HG03095 (cell line): ENCODE results near the gene LHX1.

ENCODE experiments used
- ATAC-seq: cut with Tn5 transposase; IDR thresholded peaks from one replicate; pipeline ENCODE4 v1.9.1; 2021; ENCODE audit warnings: moderate library complexity; ENCODE audit not compliant: unreplicated experiment

Gene LHX1

GRCh38 chr17:36921095-36921851 lies 16.0 kb upstream of the LHX1 start:
- ATAC-seq, result no peak

GRCh38 chr17:36922175-36922574 lies 15.1 kb upstream of the LHX1 start:
- ATAC-seq, result no peak

GRCh38 chr17:36923814-36924221 lies 13.5 kb upstream of the LHX1 start:
- ATAC-seq, result no peak

- ATAC-seq, result no peak
Measured at GRCh38 chr17:36926226-36926625, 11.0 kb upstream of the LHX1 start.

- ATAC-seq, result no peak
Measured at GRCh38 chr17:36926701-36927100, 10.6 kb upstream of the LHX1 start.

- no peak for ATAC-seq
Measured at GRCh38 chr17:36928471-36929345, 8.6 kb upstream of the LHX1 start.

- no peak for ATAC-seq
Measured at GRCh38 chr17:36929851-36930582, 7.3 kb upstream of the LHX1 start.

- no peak for ATAC-seq
Measured at GRCh38 chr17:36930583-36930900, 6.7 kb upstream of the LHX1 start.

- no peak for ATAC-seq
Measured at GRCh38 chr17:36931096-36931696, 6.1 kb upstream of the LHX1 start.

GRCh38 chr17:36931697-36932382 lies 5.4 kb upstream of the LHX1 start:
- no peak for ATAC-seq

- no peak for ATAC-seq
Measured at GRCh38 chr17:36932383-36932693, 4.9 kb upstream of the LHX1 start.

GRCh38 chr17:36932694-36933511 lies 4.4 kb upstream of the LHX1 start:
- ATAC-seq, result no peak

GRCh38 chr17:36933512-36934143 lies 3.6 kb upstream of the LHX1 start:
- no peak for ATAC-seq

GRCh38 chr17:36934144-36934691 lies 3.1 kb upstream of the LHX1 start:
- no peak for ATAC-seq

- no peak for ATAC-seq
Measured at GRCh38 chr17:36934692-36935630, 2.3 kb upstream of the LHX1 start.

- ATAC-seq, result no peak
Measured at GRCh38 chr17:36935671-36936454, 1.4 kb upstream of the LHX1 start.

GRCh38 chr17:36936455-36937000 lies 747 bp upstream of the LHX1 start:
- ATAC-seq, result no peak
